PC-9 (cell line): ENCODE measurements around the gene HLA-B. TPM values are rescaled to one million over a fixed set of nuclear protein-coding genes. Genes with fewer than 3 reads are reported as not detected.
A peak's percentile ranks its signal among the peaks of the same experiment; 100 is the strongest.

Experiments used
- BruUV-seq: library from RNA; stranded (reverse); fragments of 400-500 nt; replicated peaks from 2 replicates; lab custom pipeline; 2021; lab: Mats Ljungman, UMichigan
- CTCF ChIA-PET: fragments of 300-600 bp; sonication (Branson Sonifier 250); formaldehyde crosslinking; loops from one replicate; lab custom pipeline; 2022; ENCODE audit warnings: antibody characterized with exemption; lab: Charles Lee
- POLR2A ChIA-PET: fragments of 300-600 bp; sonication (Branson Sonifier 250); formaldehyde crosslinking; loops from one replicate; lab custom pipeline; 2022; ENCODE audit warnings: antibody characterized with exemption; ENCODE audit not compliant: unreplicated experiment; lab: Charles Lee
- DNase-seq, 2 experiments: peaks; one replicate each; pipeline versions ENCODE4 v3.0.0 to v3.0.0-alpha.2; 2015 to 2022; ENCODE audit warnings: mixed read lengths in 1 of 2
- H2AFZ ChIP-seq: fragments of 200-600 bp; sonication (generic); 2 replicates; pipeline ENCODE4 v1.8.1; 2017; ENCODE audit warnings: antibody characterized with exemption
- H3F3A ChIP-seq: fragments of 200-600 bp; sonication (generic); 2 replicates; pipeline ENCODE4 v1.8.1; 2017; ENCODE audit warnings: antibody characterized with exemption, mild to moderate bottlenecking, low read depth; ENCODE audit not compliant: insufficient read depth
- H3K27ac ChIP-seq: fragments of 200-600 bp; sonication (generic); 2 replicates; pipeline ENCODE4 v1.6.1; 2016; ENCODE audit warnings: mixed run types
- H3K27me3 ChIP-seq: fragments of 200-600 bp; sonication (generic); 2 replicates; pipeline ENCODE4 v1.6.1; 2016; ENCODE audit warnings: low read depth, mixed run types; ENCODE audit not compliant: insufficient read depth
- H3K36me3 ChIP-seq: fragments of 200-600 bp; sonication (generic); 2 replicates; pipeline ENCODE4 v1.6.1; 2016; ENCODE audit warnings: low read depth, mixed run types
- H3K4me1 ChIP-seq: fragments of 200-600 bp; sonication (generic); replicated peaks from 2 replicates; pipeline ENCODE4 v1.6.1; 2016; ENCODE audit warnings: mixed run types; ENCODE audit not compliant: insufficient read depth
- H3K4me2 ChIP-seq: fragments of 200-600 bp; sonication (generic); 2 replicates; pipeline ENCODE4 v1.6.1; 2017; ENCODE audit warnings: mixed run types
- H3K4me3 ChIP-seq: fragments of 200-600 bp; sonication (generic); 2 replicates; pipeline ENCODE4 v1.6.1; 2016; ENCODE audit warnings: mixed run types
- H3K79me2 ChIP-seq: fragments of 200-600 bp; sonication (generic); 2 replicates; pipeline ENCODE4 v1.6.1; 2017; ENCODE audit warnings: low read depth, mixed run types
- H3K9me2 ChIP-seq: fragments of 200-600 bp; sonication (generic); 2 replicates; pipeline ENCODE4 v1.8.1; 2017; ENCODE audit warnings: mild to moderate bottlenecking; ENCODE audit not compliant: insufficient read depth
- H3K9me3 ChIP-seq: fragments of 200-600 bp; sonication (generic); 2 replicates; pipeline ENCODE4 v1.8.1; 2016; ENCODE audit warnings: low read depth; ENCODE audit not compliant: insufficient read depth
- H4K20me1 ChIP-seq: fragments of 200-600 bp; sonication (generic); 2 replicates; pipeline ENCODE4 v1.8.1; 2017; ENCODE audit not compliant: insufficient read depth
- CTCF ChIP-seq: fragments of 200-600 bp; sonication (generic); conservative IDR thresholded peaks from 2 replicates; pipeline ENCODE4 v1.6.1; 2017; ENCODE audit warnings: mixed run types, antibody characterized with exemption, mild to moderate bottlenecking, moderate library complexity
- EZH2 ChIP-seq: fragments of 200-600 bp; sonication (generic); IDR thresholded peaks from 2 replicates; pipeline ENCODE4 v1.8.0; 2017; ENCODE audit warnings: antibody characterized with exemption, low read depth
- intact Hi-C: fragments of 100-400 bp; cut with micrococcal nuclease; formaldehyde crosslinking; loops from one replicate; pipeline ENCODE4 v1.10.0; 2022; ENCODE audit not compliant: unreplicated experiment
- total RNA-seq: library from RNA; stranded (reverse); gene quantifications from 2 replicates; pipeline ENCODE4 v1.2.3, GENCODE V29; 2021

Gene HLA-B
- total RNA-seq, 1 experiment from 2014 or later: 137 TPM

- POLR2A ChIA-PET: no interaction called here
- no peak overlapping the region for H3K27ac ChIP-seq
- no TSS peak for BruUV-seq
Observed at GRCh38 chr6:31396422-31397152, 39.6 kb upstream of the HLA-B start.

GRCh38 chr6:31395832-31396231 lies 38.9 kb upstream of the HLA-B start:
- Histone ChIP-seq H3K9me2 (no peaks in the 10 kb centered on the region), H2AFZ (no peak overlapping the region), H3K4me3 (no peak overlapping the region), H3K4me1 (peaks cover 4% of the 10 kb centered on the region; the same call in 1 of the 2 replicates), H4K20me1 (no peaks in the 10 kb centered on the region), H3K27me3 (no peaks in the 10 kb centered on the region), H3K27ac (no peak overlapping the region), H3K36me3 (no peaks in the 10 kb centered on the region), H3K9me3 (no peaks in the 10 kb centered on the region), H3K79me2 (no peaks in the 10 kb centered on the region), H3F3A (no peaks in the 10 kb centered on the region), H3K4me2 (no peak overlapping the region)
- ChIA-PET POLR2A (no interaction called here), CTCF (no interaction called here)
- DNase-seq: no peak
- no TSS peak for BruUV-seq
- TF ChIP-seq EZH2: no peak
- TF ChIP-seq CTCF: no peak
- intact Hi-C loops: no loop called here

More at GRCh38 chr6:31396422-31397152, 39.6 kb upstream of the HLA-B start:
- Histone ChIP-seq H3K79me2 (no peaks in the 10 kb centered on the region), H4K20me1 (no peaks in the 10 kb centered on the region), H3K36me3 (no peaks in the 10 kb centered on the region), H3K27me3 (no peaks in the 10 kb centered on the region), H3K4me3 (no peak overlapping the region), H3K4me2 (no peak overlapping the region), H3K9me2 (no peaks in the 10 kb centered on the region), H3F3A (peaks cover 4% of the 10 kb centered on the region; the same call in 1 of the 2 replicates), H3K4me1 (peaks cover 4% of the 10 kb centered on the region), H3K9me3 (no peaks in the 10 kb centered on the region), H2AFZ (no peak overlapping the region)
- DNase-seq: peak; percentile 46 to 76
- TF ChIP-seq CTCF (peak; percentile 84), EZH2 (no peak)
- CTCF ChIA-PET: no interaction called here
- intact Hi-C loops: loop anchor here (1.0 kb wide), 1 partner anchor 45 kb away; no protein-coding TSS in a partner anchor

GRCh38 chr6:31394381-31394780 lies 37.4 kb upstream of the HLA-B start:
- no peaks in the 10 kb centered on the region for H3F3A ChIP-seq
- TF ChIP-seq EZH2 (no peak), CTCF (no peak)
- DNase-seq: no peak
- peaks cover 4% of the 10 kb centered on the region; the same call in 1 of the 2 replicates for H3K4me1 ChIP-seq
- H3K36me3 ChIP-seq: no peaks in the 10 kb centered on the region
- POLR2A ChIA-PET: no interaction called here
- intact Hi-C loops: no loop called here
- H3K9me3 ChIP-seq: no peaks in the 10 kb centered on the region
- no TSS peak for BruUV-seq
- no peaks in the 10 kb centered on the region for H3K27me3 ChIP-seq
- no peak overlapping the region for H3K4me2 ChIP-seq
- no peaks in the 10 kb centered on the region for H3K79me2 ChIP-seq
- CTCF ChIA-PET: no interaction called here
- no peak overlapping the region for H3K4me3 ChIP-seq
- no peaks in the 10 kb centered on the region for H3K9me2 ChIP-seq
- H4K20me1 ChIP-seq: no peaks in the 10 kb centered on the region
- H3K27ac ChIP-seq: no peak overlapping the region
- no peak overlapping the region for H2AFZ ChIP-seq
